Right cardiac atrium (tissue), 5 donors: ENCODE measurements around the gene TREML1. TPM values are rescaled to one million over a fixed set of nuclear protein-coding genes. Genes with fewer than 3 reads are reported as not detected.
"Not testable (repeated sequence)": the region's sequence is repeated elsewhere in the genome, so short reads cannot be mapped to it uniquely, and the experiment has no call there.

Source experiments
- ATAC-seq, 2 donors: fragments of 200-7000 bp; cut with Tn5 transposase; one replicate each; pipeline versions ENCODE4 v1.8.0 to v1.9.1; 2020; ENCODE audit warnings: moderate library complexity in 2 of 2, mild to moderate bottlenecking in 1 of 2
- DNase-seq, 3 donors: peaks; one replicate each; pipeline ENCODE4 v3.0.0-alpha.2; 2020
- H3K27ac ChIP-seq: one replicate; pipeline ENCODE4 v1.5.1; 2013; ENCODE audit warnings: mild to moderate bottlenecking, low read length, control low read depth, moderate library complexity
- H3K27me3 ChIP-seq: one replicate; pipeline ENCODE4 v1.6.1; 2013; ENCODE audit not compliant: control insufficient read depth, insufficient read depth
- H3K4me1 ChIP-seq: one replicate; pipeline ENCODE4 v1.6.1; 2013; ENCODE audit warnings: low read length; ENCODE audit not compliant: control insufficient read depth, insufficient read depth
- H3K4me3 ChIP-seq: one replicate; pipeline ENCODE4 v1.5.1; 2013; ENCODE audit warnings: low read length, control low read depth
- H3K9me3 ChIP-seq: one replicate; pipeline ENCODE4 v1.6.1; 2013; ENCODE audit warnings: low read length; ENCODE audit not compliant: control insufficient read depth
- WGBS: extraction: QIAGEN DNeasy Blood & Tissue Kit; methylation state at CpG from one replicate; pipeline ENCODE4 v1.1.7; 2013; 5-methylcytosine and 5-hydroxymethylcytosine counted together
- intact Hi-C, 4 donors: fragments of 100-400 bp; cut with DNase I; formaldehyde crosslinking; loops; one replicate each; pipeline versions ENCODE4 v1.11.0 to v1.14.0; 2022 to 2023
- polyA plus RNA-seq: library from polyadenylated mRNA; stranded (reverse); fragments of 200-250 nt; gene quantifications from one replicate; pipeline ENCODE4 v1.2.3, GENCODE V29; 2013
- total RNA-seq, 4 donors: library from RNA; stranded (reverse); fragmentation: NEBNext Ultra II Directional; extraction: Animal tissue kit (Norgen Biotek cat#: 25700); gene quantifications; one replicate each; pipeline ENCODE4 v1.2.1, GENCODE V29; 2021
- donor health status: healthy with polysubstance abuse.
- donor health status: DM: no; HTN: yes; CAD: no.
- donor health status: DM: no; HTN: no; CAD: no.
- donor health status: DM: no; HTN: yes; CAD: no; lungs with severe emphysema.
- donor health status: DM: yes; HTN: yes; CAD: no.

TREML1 gene
- total and polyA plus RNA-seq, 5 donors, result 0.14 to 0.39 TPM; not detected in 3

- no peak for DNase-seq
- no peak for ATAC-seq
- H3K4me1 ChIP-seq, result no peaks in the 10 kb centered on the region
- no peak overlapping the region for H3K27ac ChIP-seq
- no peaks in the 10 kb centered on the region for H3K27me3 ChIP-seq
- H3K4me3 ChIP-seq, result no peak overlapping the region
- no peaks in the 10 kb centered on the region for H3K9me3 ChIP-seq
- intact Hi-C loops, result no loop called here
- WGBS, result 82% methylated on average over 3 of the region's 3 CpGs
Observed at GRCh38 chr6:41190791-41191190, 36.6 kb upstream of the TREML1 start.

- Histone ChIP-seq H3K27ac (no peak overlapping the region), H3K9me3 (no peaks in the 10 kb centered on the region), H3K27me3 (no peaks in the 10 kb centered on the region), H3K4me3 (no peak overlapping the region), H3K4me1 (no peaks in the 10 kb centered on the region)
- 96% methylated on average over 2 of the region's 2 CpGs for WGBS
- no peak for ATAC-seq
- DNase-seq, result no peak
- intact Hi-C loops, result no loop called here
Observed at GRCh38 chr6:41189967-41190366, 35.8 kb upstream of the TREML1 start.

- ATAC-seq, intact Hi-C loops, H3K4me3 ChIP-seq, H3K9me3 ChIP-seq, H3K27ac ChIP-seq, DNase-seq, H3K4me1 ChIP-seq, H3K27me3 ChIP-seq: not testable (repeated sequence)
Observed at GRCh38 chr6:41189046-41189445, 34.9 kb upstream of the TREML1 start.

GRCh38 chr6:41187924-41188886, 34.1 kb upstream of the TREML1 start:
- WGBS, result 86% methylated on average over 8 of the region's 8 CpGs
- Histone ChIP-seq H3K4me1 (no peaks in the 10 kb centered on the region), H3K27me3 (no peaks in the 10 kb centered on the region), H3K4me3 (no peak overlapping the region), H3K27ac (no peak overlapping the region), H3K9me3 (no peaks in the 10 kb centered on the region)
- no peak for ATAC-seq
- intact Hi-C loops, result no loop called here
- DNase-seq, result no peak

- 48% methylated on average over 10 of the region's 10 CpGs for WGBS
- Histone ChIP-seq H3K27ac (no peak overlapping the region), H3K27me3 (no peaks in the 10 kb centered on the region), H3K9me3 (no peaks in the 10 kb centered on the region), H3K4me1 (no peaks in the 10 kb centered on the region), H3K4me3 (no peak overlapping the region)
- ATAC-seq (peak; percentile 38 to 40), DNase-seq (peak in 2 of 3 donors; percentile 18 to 58)
- intact Hi-C loops, result no loop called here
Observed at GRCh38 chr6:41186031-41186562, 31.9 kb upstream of the TREML1 start.

- Histone ChIP-seq H3K9me3 (no peaks in the 10 kb centered on the region), H3K27ac (no peak overlapping the region), H3K4me3 (no peak overlapping the region), H3K4me1 (no peaks in the 10 kb centered on the region), H3K27me3 (no peaks in the 10 kb centered on the region)
- DNase-seq (no peak), ATAC-seq (no peak)
- 82% methylated on average over 7 of the region's 7 CpGs for WGBS
- intact Hi-C loops, result no loop called here
Observed at GRCh38 chr6:41184761-41185160, 30.6 kb upstream of the TREML1 start.

- DNase-seq (no peak), ATAC-seq (peak; percentile 53 to 62)
- Histone ChIP-seq H3K4me3 (no peak overlapping the region), H3K27ac (no peak overlapping the region), H3K9me3 (no peaks in the 10 kb centered on the region), H3K4me1 (no peaks in the 10 kb centered on the region), H3K27me3 (no peaks in the 10 kb centered on the region)
- WGBS, result 74% methylated on average over 4 of the region's 4 CpGs
- intact Hi-C loops, result no loop called here
Observed at GRCh38 chr6:41182069-41183034, 28.2 kb upstream of the TREML1 start.

- 68% methylated on average over 1 of the region's 1 CpG for WGBS
- Histone ChIP-seq H3K27me3 (no peaks in the 10 kb centered on the region), H3K9me3 (no peaks in the 10 kb centered on the region), H3K4me1 (no peaks in the 10 kb centered on the region), H3K4me3 (no peak overlapping the region), H3K27ac (no peak overlapping the region)
- no peak for DNase-seq
- intact Hi-C loops, result no loop called here
- ATAC-seq, result no peak
Observed at GRCh38 chr6:41181566-41181965, 27.4 kb upstream of the TREML1 start.

GRCh38 chr6:41179163-41179562, 25.0 kb upstream of the TREML1 start:
- DNase-seq (no peak), ATAC-seq (no peak)
- Histone ChIP-seq H3K4me1 (no peaks in the 10 kb centered on the region), H3K4me3 (no peak overlapping the region), H3K9me3 (no peaks in the 10 kb centered on the region), H3K27me3 (no peaks in the 10 kb centered on the region), H3K27ac (no peak overlapping the region)
- intact Hi-C loops, result no loop called here
- 55% methylated on average over 4 of the region's 4 CpGs for WGBS

- no peak for DNase-seq
- 90% methylated on average over 2 of the region's 2 CpGs for WGBS
- no peak for ATAC-seq
- no peak overlapping the region for H3K4me3 ChIP-seq
- H3K27me3 ChIP-seq, result no peaks in the 10 kb centered on the region
- intact Hi-C loops, result no loop called here
- H3K4me1 ChIP-seq, result no peaks in the 10 kb centered on the region
- H3K9me3 ChIP-seq, result no peaks in the 10 kb centered on the region
- H3K27ac ChIP-seq, result no peak overlapping the region
Observed at GRCh38 chr6:41177695-41178094, 23.5 kb upstream of the TREML1 start.

- H3K4me3 ChIP-seq, result no peak overlapping the region
- intact Hi-C loops, result no loop called here
- no peak for ATAC-seq
- no peaks in the 10 kb centered on the region for H3K9me3 ChIP-seq
- no peaks in the 10 kb centered on the region for H3K27me3 ChIP-seq
- WGBS, result 60% methylated on average over 3 of the region's 3 CpGs
- no peak overlapping the region for H3K27ac ChIP-seq
- no peaks in the 10 kb centered on the region for H3K4me1 ChIP-seq
- no peak for DNase-seq
Observed at GRCh38 chr6:41177287-41177686, 23.1 kb upstream of the TREML1 start.
